ENCODE measurements around the gene FCN1. TPM values are rescaled to one million over a fixed set of nuclear protein-coding genes. Genes with fewer than 3 reads are reported as not detected.

Gene FCN1
- total RNA-seq, 4 donors from 2014 or later, result 0.46 to 3.4 (median 1.6) TPM

- no peak for DNase-seq
- H3K4me1 ChIP-seq, result no peaks in the 10 kb centered on the region
- no peaks in the 10 kb centered on the region for H3K9me3 ChIP-seq
- peaks cover 0 to 8% (median 0%) of the 10 kb centered on the region in 3 donors for H3K27me3 ChIP-seq
- TF ChIP-seq POLR2A (IDR thresholded peaks at IDR 0.05), result no peak
- no peak for TF ChIP-seq CTCF (IDR thresholded peaks at IDR 0.05 in 4 of 5, conservative IDR thresholded peaks at IDR 0.05 in 1 of 5)
- no peaks in the 10 kb centered on the region for H3K36me3 ChIP-seq
- H3K4me3 ChIP-seq, result no peak overlapping the region
- in situ Hi-C loops (cut with MboI; ENCODE audit: low sequenced_read_pairs in 4 of 4), result no loop called here
- ATAC-seq, result no peak
- no peak overlapping the region for H3K27ac ChIP-seq
- intact Hi-C loops (cut with DNase I; ENCODE audit: low total_unique reads), result no loop called here
Measured at GRCh38 chr9:134855900-134856377, 61.8 kb downstream of the FCN1 start.

Other genes with a start within 250 kb of the FCN1 start
- gene FCN2, start 37.1 kb downstream of the FCN1 start, total RNA-seq, result not detected
- gene OLFM1, start 169.8 kb upstream of the FCN1 start, total RNA-seq, result 1 to 10 TPM; 3.4 to 8.5 (median 6.7) TPM